ENCODE results near the gene NAA50. TPM values are rescaled to one million over a fixed set of nuclear protein-coding genes. Genes with fewer than 3 reads are reported as not detected.

NAA50 gene
- total and polyA plus RNA-seq, 2 of the 13 experiments (the other 11 are each of a cell fraction or from before 2014, with no cell fraction given) = 30.2 to 233 TPM

DNA sequence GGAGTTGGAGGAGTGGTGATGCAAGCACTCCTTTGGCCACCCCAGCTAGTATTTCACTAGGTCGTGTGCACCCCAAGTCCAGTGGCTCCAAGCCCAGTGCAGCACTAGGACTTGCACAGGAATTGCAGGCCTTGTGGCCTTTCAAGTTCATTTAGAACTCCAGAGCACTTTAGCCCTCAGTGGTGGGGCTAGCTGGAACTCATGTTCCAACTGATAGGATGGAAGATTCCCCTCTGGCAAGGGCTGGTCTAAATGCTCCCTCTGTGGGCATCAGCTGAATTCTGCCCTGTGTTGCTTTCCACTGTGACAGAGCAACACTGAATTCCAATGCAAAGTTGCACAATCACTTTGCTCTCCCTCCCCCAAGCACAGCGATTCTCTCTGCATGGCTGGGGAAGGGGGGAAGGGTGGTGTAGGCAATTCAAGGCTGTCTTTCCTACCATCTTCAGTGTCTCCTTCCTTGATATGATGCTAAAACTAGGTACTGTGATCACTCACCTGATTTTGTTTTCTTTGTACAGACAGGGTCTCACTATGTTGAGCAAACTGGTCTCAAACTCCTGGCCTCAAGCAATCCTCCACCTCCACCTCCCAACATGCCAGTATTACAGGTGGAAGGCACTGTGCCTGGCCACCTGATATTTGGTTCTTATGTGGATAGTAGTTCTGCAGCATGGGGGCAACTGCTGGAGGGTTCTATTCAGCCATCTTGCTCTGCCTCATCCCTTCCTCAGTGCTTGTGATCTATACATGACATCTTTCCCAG, 59.9 kb downstream of the NAA50 start (continued):
- TF ChIP-seq HMG20B (CRISPR knock-in tag; conservative IDR thresholded peaks at IDR 0.05) = 0 out of 2 replicates have a peak, but pooled peaks have one; percentile 61
- TF ChIP-seq FOXK2 (IDR thresholded peaks at IDR 0.05) = no peak
- no peak for TF ChIP-seq ZNF800 (CRISPR knock-in tag; IDR thresholded peaks at IDR 0.05)
- TF ChIP-seq REXO4 (CRISPR knock-in tag; IDR thresholded peaks at IDR 0.05; ENCODE audit: borderline replicate concordance) = no peak
- TF ChIP-seq TP53 (CRISPR knock-in tag; conservative IDR thresholded peaks at IDR 0.05) = no peak
- TF ChIP-seq ZNF556 (CRISPR knock-in tag; IDR thresholded peaks at IDR 0.05; ENCODE audit: borderline replicate concordance) = peak; percentile 76
- no peak for TF ChIP-seq BORCS8-MEF2B (CRISPR knock-in tag; IDR thresholded peaks at IDR 0.05)
- no peak for TF ChIP-seq CREBL2 (CRISPR knock-in tag; IDR thresholded peaks at IDR 0.05; ENCODE audit: borderline replicate concordance)
- TF ChIP-seq PHF20 (CRISPR knock-in tag; IDR thresholded peaks at IDR 0.05) = no peak
- TF ChIP-seq, protein P1, sequence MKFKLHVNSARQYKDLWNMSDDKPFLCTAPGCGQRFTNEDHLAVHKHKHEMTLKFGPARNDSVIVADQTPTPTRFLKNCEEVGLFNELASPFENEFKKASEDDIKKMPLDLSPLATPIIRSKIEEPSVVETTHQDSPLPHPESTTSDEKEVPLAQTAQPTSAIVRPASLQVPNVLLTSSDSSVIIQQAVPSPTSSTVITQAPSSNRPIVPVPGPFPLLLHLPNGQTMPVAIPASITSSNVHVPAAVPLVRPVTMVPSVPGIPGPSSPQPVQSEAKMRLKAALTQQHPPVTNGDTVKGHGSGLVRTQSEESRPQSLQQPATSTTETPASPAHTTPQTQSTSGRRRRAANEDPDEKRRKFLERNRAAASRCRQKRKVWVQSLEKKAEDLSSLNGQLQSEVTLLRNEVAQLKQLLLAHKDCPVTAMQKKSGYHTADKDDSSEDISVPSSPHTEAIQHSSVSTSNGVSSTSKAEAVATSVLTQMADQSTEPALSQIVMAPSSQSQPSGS (CRISPR knock-in tag; IDR thresholded peaks at IDR 0.05) = peak; percentile 77; the same call in 1 of the 2 replicates
- no peak for TF ChIP-seq PCBP1 (IDR thresholded peaks at IDR 0.05; ENCODE audit: borderline replicate concordance, low read depth, low read length)
- no peak for TF ChIP-seq POLR2AphosphoS5 (IDR thresholded peaks at IDR 0.05; ENCODE audit: low read depth, low read length)
- peak; percentile 97 for TF ChIP-seq PRPF4 (IDR thresholded peaks at IDR 0.05; ENCODE audit: low read depth, low read length, poor library complexity, severe bottlenecking)
- TF ChIP-seq SAFB2 (CRISPR knock-in tag; IDR thresholded peaks at IDR 0.05; ENCODE audit: borderline replicate concordance, low read depth) = no peak
- TF ChIP-seq ZNF337 (CRISPR knock-in tag; IDR thresholded peaks at IDR 0.05; ENCODE audit: borderline replicate concordance, low read depth) = no peak
- TF ChIP-seq, protein P2, sequence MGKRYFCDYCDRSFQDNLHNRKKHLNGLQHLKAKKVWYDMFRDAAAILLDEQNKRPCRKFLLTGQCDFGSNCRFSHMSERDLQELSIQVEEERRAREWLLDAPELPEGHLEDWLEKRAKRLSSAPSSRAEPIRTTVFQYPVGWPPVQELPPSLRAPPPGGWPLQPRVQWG (CRISPR knock-in tag; IDR thresholded peaks at IDR 0.05; ENCODE audit: borderline replicate concordance, low read depth) = no peak
- no peak for TF ChIP-seq ZNF780A (CRISPR knock-in tag; IDR thresholded peaks at IDR 0.05)
- TF ChIP-seq ZC3H13 (CRISPR knock-in tag; IDR thresholded peaks at IDR 0.05) = no peak
- TF ChIP-seq TCF7L2 (IDR thresholded peaks at IDR 0.05; ENCODE audit: low read depth, low read length) = no peak
- peak; percentile 59 to 70; a peak in 3 of 4 replicates for TF ChIP-seq EP300 (IDR thresholded peaks at IDR 0.05; ENCODE audit: low read depth in 2 of 2, low read length in 2 of 2)
- no peak; the same call in 1 of the 2 replicates for TF ChIP-seq EP300 (CRISPR knock-in tag; IDR thresholded peaks at IDR 0.05; ENCODE audit: borderline replicate concordance)
- no peak for TF ChIP-seq SP1 (IDR thresholded peaks at IDR 0.05)
- no peak for TF ChIP-seq SP1 (CRISPR knock-in tag; IDR thresholded peaks at IDR 0.05)
- no peak for TF ChIP-seq SKIL (CRISPR knock-in tag; IDR thresholded peaks at IDR 0.05; ENCODE audit: borderline replicate concordance)
- no peak for TF ChIP-seq MBNL3 (CRISPR knock-in tag; conservative IDR thresholded peaks at IDR 0.05)

Measured in HepG2 (cell line).